Stimulated activated CD4-positive, alpha-beta T cell treated with anti-CD3 and anti-CD28 coated beads, Interleukin-4, amount 100 ng/mL, for 48 hours (primary cell): ENCODE results near the gene SHROOM2.
"Not testable (repeated sequence)": the region's sequence is repeated elsewhere in the genome, so short reads cannot be mapped to it uniquely, and the experiment has no call there.

Experiments
- DNase-seq, 2 donors: peaks; one replicate each; pipeline ENCODE4 v3.0.0-alpha.2; 2020; ENCODE audit warnings: low read depth in 2 of 2

Gene SHROOM2

GRCh38 chrX:9781941-9782340 lies 4.3 kb upstream of the SHROOM2 start:
- no peak for DNase-seq

- no peak for DNase-seq
Observed at GRCh38 chrX:9784332-9784731, 1.9 kb upstream of the SHROOM2 start.

DNA sequence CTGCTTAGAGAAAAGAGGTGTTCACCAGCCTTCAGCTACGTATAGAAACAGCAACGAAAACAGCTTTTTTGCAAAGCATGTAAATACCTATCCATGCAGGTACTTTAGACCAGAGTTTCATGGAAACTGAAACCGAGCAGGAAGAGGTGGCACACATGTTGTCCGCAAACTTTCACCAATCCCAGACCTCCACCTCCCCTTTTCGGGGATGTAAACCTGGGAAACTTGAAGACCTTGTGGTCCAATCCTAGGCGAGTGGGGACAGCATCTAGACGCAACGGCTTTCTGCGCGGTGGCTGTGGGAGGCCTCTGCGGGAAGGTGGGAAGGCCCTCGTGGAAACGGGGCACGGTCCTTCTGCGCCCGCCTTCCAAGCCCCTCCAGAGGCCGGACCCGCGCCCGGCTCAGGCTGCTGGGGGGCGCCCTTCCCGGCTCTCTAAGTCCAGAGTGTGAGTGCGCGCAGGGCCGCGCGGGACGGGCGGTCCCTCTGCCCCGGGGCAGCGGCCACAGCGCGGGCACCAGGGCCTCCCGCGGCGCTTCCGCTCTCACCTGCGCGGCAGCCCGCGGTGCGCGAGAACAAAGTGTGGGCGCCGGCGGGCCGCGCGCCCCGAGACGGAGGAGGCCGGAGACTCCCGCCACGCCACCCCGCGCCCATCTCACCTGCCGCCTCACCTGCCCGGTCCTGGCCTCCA lies 830 bp upstream of the SHROOM2 start:
- DNase-seq = no peak

- DNase-seq = no peak
Observed at GRCh38 chrX:9786798-9787635, 788 bp downstream of the SHROOM2 start.

- no peak for DNase-seq
Observed at GRCh38 chrX:9788911-9789310, 2.7 kb downstream of the SHROOM2 start.

DNA sequence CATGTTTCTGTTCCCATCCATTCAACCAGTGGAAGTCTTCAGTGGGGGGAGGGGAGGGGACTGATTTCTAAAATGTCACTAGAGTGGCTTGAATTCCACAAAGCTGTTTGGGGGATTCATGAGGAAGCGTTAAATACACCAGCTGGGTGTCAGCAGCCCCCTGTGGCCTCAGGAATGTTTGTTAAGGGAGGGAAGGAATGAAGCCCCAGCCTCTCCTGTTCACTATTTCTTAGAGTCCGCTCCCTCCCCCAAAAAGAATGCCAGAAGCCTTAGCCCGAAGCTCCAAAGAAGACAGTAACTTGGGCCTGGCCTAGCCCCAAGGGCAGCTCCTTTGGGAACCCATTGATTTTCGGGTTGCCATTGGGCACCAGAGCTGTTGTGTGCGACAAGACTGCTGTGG lies 3.3 kb downstream of the SHROOM2 start:
- DNase-seq = no peak

DNA sequence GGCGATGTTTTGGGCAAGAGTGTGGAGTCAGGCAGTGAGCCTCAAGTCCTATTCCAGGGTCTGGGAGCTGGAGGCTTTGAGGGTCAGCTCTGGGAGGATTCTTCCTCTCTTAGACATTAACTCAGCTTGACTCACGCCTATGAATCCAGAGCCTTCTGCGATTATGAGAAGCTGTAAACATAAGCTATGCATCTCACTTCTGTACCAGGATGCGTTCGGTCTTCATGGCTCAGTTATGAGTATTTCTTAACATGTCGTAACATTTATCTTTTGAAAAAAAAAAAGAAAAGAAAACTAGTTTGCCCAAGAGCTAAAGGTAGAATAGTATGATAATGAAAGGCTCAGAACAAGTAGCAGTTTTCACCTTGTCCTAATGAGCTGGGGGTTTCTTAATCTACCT lies 4.6 kb downstream of the SHROOM2 start:
- DNase-seq = no peak

DNA sequence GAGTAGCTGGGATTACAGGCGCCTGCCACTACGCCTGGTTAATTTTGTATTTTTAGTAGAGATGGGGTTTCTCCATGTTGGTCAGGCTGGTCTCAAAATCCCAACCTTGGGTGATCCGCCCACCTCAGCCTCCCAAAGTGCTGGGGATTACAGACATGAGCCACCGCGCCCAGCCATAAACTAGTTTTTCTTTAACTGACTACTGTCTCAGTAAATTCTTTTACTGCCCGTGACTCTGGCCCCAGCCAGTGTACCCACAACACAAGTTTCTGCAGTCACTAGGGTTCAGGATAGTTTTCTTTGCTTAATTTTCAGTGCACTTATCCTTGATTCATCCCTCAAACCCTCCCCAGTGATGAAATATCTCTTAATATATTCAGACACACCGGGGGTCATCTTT lies 8.3 kb downstream of the SHROOM2 start:
- no peak for DNase-seq

DNA sequence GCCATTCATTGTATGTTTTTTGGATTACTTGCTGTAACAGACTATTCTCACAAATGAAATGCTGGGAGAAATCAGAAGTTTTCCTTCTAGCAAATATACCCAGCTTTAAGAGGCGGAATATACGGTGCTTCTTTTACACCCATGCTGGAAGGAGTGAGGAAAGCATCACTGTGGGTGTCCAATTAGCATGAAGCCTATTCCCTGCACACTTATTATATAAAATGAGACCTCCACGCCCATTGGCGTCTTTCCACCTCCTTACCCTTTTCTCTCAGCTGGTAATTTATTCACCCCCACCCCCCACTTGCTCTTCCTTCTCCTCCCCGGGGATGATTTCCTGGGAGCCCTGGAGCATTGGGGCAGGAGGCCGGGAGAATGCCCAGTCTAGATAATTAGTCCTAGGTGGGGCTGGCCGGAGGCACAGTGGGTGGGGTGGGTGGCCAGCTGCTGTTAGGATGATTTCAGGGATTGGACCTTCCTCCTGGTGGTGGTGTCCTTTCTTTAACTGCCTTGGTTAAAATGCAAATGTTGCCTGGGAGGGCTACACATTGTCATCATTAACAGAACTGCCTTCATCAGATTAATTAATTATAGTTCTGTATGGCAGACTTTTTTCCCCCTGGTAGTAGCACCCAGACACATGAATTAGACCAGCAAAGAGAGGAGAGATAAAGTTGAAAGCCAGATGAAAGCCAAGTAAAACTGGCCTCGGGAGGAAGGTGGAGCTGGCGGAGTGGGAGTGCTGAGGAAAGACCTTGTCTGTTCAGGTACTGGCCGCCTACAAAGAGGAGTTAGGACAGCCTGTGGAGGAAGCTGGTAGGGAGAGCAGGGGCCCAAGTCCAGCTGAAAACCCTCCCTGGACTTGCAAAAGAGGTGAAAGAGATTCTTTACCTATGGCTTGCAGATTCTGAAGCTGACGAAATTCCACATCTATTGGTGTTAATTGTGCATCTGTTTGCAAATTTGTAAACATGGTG lies 11.4 kb downstream of the SHROOM2 start:
- DNase-seq = no peak

GRCh38 chrX:9802737-9803136 lies 16.5 kb downstream of the SHROOM2 start:
- no peak for DNase-seq

GRCh38 chrX:9804444-9804843 lies 18.2 kb downstream of the SHROOM2 start:
- DNase-seq = no peak

DNA sequence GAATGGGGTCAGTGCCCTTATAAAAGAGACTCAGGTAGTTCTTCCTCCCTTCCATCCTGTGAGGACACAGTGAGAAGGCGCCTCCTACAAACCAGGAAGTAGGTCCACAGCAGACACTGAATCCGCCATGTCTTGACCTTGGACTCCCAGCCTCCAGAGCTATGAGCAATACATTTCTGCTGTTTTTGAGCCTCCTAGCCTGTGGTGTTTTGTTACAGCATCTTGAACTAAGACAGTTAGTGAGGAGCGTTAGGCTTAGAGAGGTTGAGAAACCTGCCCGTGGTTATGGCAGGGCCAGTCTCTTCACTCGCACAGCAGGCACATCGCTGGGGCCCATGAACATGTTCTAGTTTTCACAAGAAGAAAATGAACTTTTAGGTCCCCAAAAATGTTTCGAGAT lies 19.7 kb downstream of the SHROOM2 start:
- DNase-seq = no peak

- DNase-seq = no peak
Observed at GRCh38 chrX:9807355-9808182, 21.3 kb downstream of the SHROOM2 start.

DNA sequence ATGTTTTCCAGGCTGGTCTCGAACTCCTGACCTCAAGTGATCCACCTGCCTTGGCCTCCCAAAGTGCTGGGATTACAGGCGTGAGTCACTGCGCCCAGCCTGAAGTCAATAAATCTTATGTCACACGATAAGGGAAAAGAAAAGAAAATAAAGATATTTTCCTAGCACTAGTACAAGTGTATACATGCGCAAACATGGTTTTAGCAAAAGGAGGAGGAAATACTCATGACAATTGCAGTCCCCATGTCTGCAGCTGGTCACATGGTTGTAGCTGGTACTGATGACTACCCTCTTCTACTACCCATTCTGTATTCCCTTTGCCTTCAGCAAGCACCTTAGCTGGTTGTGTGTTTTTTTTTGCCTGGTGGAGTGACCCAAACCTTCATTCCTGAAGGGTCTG lies 23.6 kb downstream of the SHROOM2 start:
- DNase-seq = not testable (repeated sequence)

- not testable (repeated sequence) for DNase-seq
Observed at GRCh38 chrX:9811086-9811485, 24.9 kb downstream of the SHROOM2 start.

DNA sequence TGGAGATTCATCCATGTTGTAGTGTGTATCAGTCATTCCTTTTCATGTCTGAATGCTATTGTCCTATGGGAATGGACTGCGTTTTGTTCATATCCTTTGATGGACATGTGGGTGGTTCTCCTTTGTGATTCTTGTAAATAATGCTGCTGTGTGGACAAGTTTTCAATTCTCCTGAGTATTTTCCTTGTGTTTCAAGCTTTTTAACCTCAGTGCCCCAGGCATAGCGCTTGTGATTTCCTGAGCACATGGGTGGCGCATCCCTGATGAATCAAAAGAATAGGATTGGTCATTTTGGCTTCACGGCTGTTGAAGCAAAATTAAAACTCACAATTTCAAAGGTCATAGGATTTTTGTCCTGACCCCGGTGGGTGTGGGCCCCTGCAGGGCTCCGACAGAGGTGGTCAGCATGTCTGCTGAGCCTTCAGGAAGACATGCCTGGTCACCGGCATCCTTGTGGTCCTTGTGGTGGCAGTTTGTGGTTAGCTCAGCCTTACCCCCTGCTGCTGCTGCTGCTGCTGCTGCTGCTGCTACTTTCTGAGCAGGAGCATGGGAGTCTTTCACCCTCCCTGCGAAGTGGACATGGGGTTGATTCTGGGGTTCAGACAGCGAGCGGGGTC lies 30.0 kb downstream of the SHROOM2 start:
- no peak for DNase-seq

DNA sequence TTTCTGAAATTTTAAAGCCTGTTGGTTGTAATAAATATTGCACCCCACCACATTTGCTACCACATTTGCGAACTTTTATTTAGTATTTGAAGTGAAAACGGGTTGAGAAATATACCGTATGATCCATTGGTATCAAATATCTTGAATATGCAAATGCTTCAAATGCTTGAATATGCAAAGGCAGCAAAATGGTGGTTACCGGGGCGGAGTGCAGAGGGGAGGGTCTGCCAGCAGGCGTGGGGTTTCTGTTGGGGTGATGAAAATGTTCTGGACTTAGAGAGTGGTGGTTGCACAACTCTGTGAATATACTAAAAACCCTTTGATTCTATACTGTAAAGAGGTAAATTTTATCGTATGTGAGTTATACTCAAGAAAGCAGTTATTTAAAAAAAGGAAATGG lies 35.3 kb downstream of the SHROOM2 start:
- no peak for DNase-seq

DNA sequence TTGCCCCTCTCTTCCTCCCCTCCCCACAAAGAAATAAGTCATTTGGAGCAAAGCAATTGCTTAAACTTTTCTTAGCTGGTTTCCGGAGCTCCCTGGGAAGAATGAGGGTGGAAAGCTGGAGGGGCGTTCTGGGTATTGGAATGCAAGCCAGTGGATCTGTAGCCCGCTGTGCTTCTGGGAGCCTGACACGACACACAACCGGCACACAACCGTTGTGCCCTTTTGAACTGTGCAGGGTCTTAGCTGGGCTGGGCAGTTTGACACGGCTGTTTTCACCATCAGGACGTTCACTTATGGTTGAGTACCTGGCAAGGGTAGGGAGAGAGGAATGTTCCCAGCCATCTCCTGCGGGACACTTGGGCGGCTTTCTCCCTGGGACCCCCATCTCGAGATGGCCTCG lies 38.3 kb downstream of the SHROOM2 start:
- no peak for DNase-seq

DNA sequence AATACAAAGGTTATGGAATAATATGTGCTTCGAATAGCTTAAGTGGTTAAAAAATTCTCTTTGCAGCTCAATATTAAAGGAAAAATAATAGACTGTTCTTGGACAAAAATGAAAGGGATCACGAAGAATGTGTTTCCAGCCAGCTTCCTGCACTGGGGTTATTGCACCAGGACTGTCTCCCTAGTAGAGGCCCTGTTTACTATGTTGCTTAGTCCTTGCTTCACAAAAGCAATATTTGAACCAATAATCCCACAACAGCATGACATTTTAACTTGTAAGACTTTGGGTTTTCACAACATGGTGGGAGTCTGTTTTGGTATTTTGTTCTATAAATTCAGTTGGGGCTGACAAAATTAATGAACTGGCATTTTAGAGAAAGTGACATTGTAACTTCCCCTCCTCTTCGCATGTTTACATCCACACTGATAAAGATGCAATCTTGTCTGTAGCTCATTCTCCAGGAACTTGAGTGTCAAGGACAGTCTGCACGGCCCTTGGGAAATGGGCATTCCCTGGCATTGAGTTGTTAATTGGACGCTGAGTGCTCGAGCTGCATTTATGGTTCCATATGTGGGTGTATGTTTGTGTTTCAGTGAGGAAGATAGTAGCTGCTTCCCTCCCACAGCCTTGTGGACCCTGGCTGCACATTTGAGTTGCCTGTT lies 39.0 kb downstream of the SHROOM2 start:
- no peak for DNase-seq

DNA sequence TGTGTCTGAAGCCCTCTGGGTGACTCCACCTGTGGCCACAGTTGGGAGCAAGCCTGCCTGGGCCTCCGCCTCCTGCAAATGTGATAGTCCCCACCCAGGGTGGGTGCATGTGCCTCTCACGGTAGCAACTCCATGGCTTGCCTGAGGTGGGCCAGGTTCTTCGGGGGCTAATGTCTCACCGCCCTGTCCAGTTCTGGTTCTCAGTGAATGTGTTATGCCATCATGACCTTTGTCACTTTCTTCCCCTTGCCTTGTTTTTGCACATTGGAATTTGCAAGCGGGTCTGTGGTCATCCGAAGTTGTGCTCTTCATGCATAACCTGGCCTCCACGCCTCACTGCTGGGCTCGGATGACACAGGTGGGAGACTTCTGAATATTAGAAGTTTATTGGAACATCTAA lies 39.7 kb downstream of the SHROOM2 start:
- no peak for DNase-seq
